ENCODE data around the gene FTCDNL1.

DNA sequence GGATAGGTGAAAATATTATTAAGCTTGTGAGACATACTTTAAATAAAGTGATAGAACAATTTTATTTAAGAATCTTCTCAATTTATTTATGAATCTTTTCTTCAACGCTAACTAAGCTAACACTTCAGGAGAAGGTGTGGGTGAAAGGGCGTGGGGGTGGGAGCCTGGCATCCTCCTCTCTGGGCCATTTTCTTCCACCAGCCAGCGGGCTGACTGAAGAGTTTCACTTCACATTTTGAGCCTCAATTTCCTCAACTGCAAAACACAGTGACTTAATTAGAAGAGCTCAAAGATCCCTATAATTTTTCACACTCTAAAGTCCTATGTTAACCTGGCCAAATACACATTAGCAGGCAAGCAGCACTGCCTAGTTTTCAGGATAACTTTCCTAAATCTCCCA lies 94.8 kb downstream of the FTCDNL1 start:
- TF ChIP-seq, protein P1, sequence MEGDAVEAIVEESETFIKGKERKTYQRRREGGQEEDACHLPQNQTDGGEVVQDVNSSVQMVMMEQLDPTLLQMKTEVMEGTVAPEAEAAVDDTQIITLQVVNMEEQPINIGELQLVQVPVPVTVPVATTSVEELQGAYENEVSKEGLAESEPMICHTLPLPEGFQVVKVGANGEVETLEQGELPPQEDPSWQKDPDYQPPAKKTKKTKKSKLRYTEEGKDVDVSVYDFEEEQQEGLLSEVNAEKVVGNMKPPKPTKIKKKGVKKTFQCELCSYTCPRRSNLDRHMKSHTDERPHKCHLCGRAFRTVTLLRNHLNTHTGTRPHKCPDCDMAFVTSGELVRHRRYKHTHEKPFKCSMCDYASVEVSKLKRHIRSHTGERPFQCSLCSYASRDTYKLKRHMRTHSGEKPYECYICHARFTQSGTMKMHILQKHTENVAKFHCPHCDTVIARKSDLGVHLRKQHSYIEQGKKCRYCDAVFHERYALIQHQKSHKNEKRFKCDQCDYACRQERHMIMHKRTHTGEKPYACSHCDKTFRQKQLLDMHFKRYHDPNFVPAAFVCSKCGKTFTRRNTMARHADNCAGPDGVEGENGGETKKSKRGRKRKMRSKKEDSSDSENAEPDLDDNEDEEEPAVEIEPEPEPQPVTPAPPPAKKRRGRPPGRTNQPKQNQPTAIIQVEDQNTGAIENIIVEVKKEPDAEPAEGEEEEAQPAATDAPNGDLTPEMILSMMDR (IDR thresholded peaks at IDR 0.05; ENCODE audit: low read depth, low read length, missing input control) = no peak
- no peak for TF ChIP-seq EGR1 (IDR thresholded peaks at IDR 0.05; ENCODE audit: low read depth in 2 of 2)

Measured in liver (tissue), 3 donors.